Neuron (in vitro differentiated cells): ENCODE results near the gene ICA1.
"Not testable (repeated sequence)": the region's sequence is repeated elsewhere in the genome, so short reads cannot be mapped to it uniquely, and the experiment has no call there.

Experiments
- H2AFZ ChIP-seq: one replicate; pipeline ENCODE4 v1.6.1; 2013; ENCODE audit warnings: low read depth, mild to moderate bottlenecking, inconsistent platforms, low read length, moderate library complexity
- H3K27me3 ChIP-seq: one replicate; pipeline ENCODE4 v1.6.1; 2013; ENCODE audit warnings: low read length; ENCODE audit not compliant: insufficient read depth
- H3K36me3 ChIP-seq: one replicate; pipeline ENCODE4 v1.6.1; 2013; ENCODE audit warnings: low read length; ENCODE audit not compliant: insufficient read depth
- H3K4me1 ChIP-seq: one replicate; pipeline ENCODE4 v1.6.1; 2013; ENCODE audit warnings: low read length; ENCODE audit not compliant: insufficient read depth
- H3K4me3 ChIP-seq: 2 replicates; pipeline ENCODE4 v1.5.1; 2013; ENCODE audit warnings: mild to moderate bottlenecking, low read length, moderate library complexity
- H3K9me3 ChIP-seq: one replicate; pipeline ENCODE4 v1.6.1; 2013; ENCODE audit warnings: low read length

The ICA1 gene

GRCh38 chr7:8261711-8262695, at the start of gene ICA1:
Gene ICA1, minus strand, starts transcription at chr7:8262167. Its CDS starts 26,241 bp downstream, at chr7:8235926.
- H3K9me3 ChIP-seq: peaks cover 8% of the 10 kb centered on the region
- H3K27me3 ChIP-seq: no peaks in the 10 kb centered on the region
- H3K4me1 ChIP-seq: no peaks in the 10 kb centered on the region
- H2AFZ ChIP-seq: peak within 1 kb of the TSS; percentile 98
- H3K4me3 ChIP-seq: peak within 1 kb of the TSS; percentile 65
- H3K36me3 ChIP-seq: no peaks in the 10 kb centered on the region

GRCh38 chr7:8310876-8311275, 48.9 kb upstream of the ICA1 start:
- no peaks in the 10 kb centered on the region for H3K36me3 ChIP-seq
- H3K9me3 ChIP-seq: peaks cover 6% of the 10 kb centered on the region
- H2AFZ ChIP-seq: no peak overlapping the region

GRCh38 chr7:8305625-8306388, 43.8 kb upstream of the ICA1 start:
- H3K4me1 ChIP-seq: no peaks in the 10 kb centered on the region
- H3K27me3 ChIP-seq: no peaks in the 10 kb centered on the region
- H3K9me3 ChIP-seq: no peaks in the 10 kb centered on the region
- no peak overlapping the region for H3K4me3 ChIP-seq
- no peaks in the 10 kb centered on the region for H3K36me3 ChIP-seq
- H2AFZ ChIP-seq: no peak overlapping the region

More at GRCh38 chr7:8310876-8311275, 48.9 kb upstream of the ICA1 start:
- Histone ChIP-seq H3K27me3 (no peaks in the 10 kb centered on the region), H3K4me1 (no peaks in the 10 kb centered on the region), H3K4me3 (no peak overlapping the region)

- no peaks in the 10 kb centered on the region for H3K27me3 ChIP-seq
- H3K4me3 ChIP-seq: no peak overlapping the region
- H3K4me1 ChIP-seq: no peaks in the 10 kb centered on the region
- no peaks in the 10 kb centered on the region for H3K36me3 ChIP-seq
- H2AFZ ChIP-seq: no peak overlapping the region
- H3K9me3 ChIP-seq: no peaks in the 10 kb centered on the region
These were observed 43.1 kb upstream of the ICA1 start for GRCh38 chr7:8305104-8305503.

GRCh38 chr7:8303904-8304528, 42.0 kb upstream of the ICA1 start:
- H3K9me3 ChIP-seq: no peaks in the 10 kb centered on the region
- H2AFZ ChIP-seq: no peak overlapping the region
- no peaks in the 10 kb centered on the region for H3K36me3 ChIP-seq
- H3K4me3 ChIP-seq: no peak overlapping the region
- no peaks in the 10 kb centered on the region for H3K27me3 ChIP-seq
- no peaks in the 10 kb centered on the region for H3K4me1 ChIP-seq

- H3K9me3 ChIP-seq, H3K36me3 ChIP-seq, H3K4me1 ChIP-seq, H3K4me3 ChIP-seq, H3K27me3 ChIP-seq: not testable (repeated sequence)
- peak overlapping the region; percentile 43 for H2AFZ ChIP-seq
These were observed 35.1 kb upstream of the ICA1 start for GRCh38 chr7:8297023-8297422.

GRCh38 chr7:8296362-8296659, 34.3 kb upstream of the ICA1 start:
- Histone ChIP-seq H3K9me3 (no peaks in the 10 kb centered on the region), H3K36me3 (no peaks in the 10 kb centered on the region), H2AFZ (peak overlapping the region; percentile 43), H3K27me3 (no peaks in the 10 kb centered on the region), H3K4me1 (no peaks in the 10 kb centered on the region), H3K4me3 (no peak overlapping the region)

GRCh38 chr7:8295638-8296361, 33.8 kb upstream of the ICA1 start:
- Histone ChIP-seq H2AFZ (peak overlapping the region; percentile 43), H3K27me3 (no peaks in the 10 kb centered on the region), H3K9me3 (no peaks in the 10 kb centered on the region), H3K4me3 (no peak overlapping the region), H3K36me3 (no peaks in the 10 kb centered on the region), H3K4me1 (no peaks in the 10 kb centered on the region)

- no peaks in the 10 kb centered on the region for H3K4me1 ChIP-seq
These were observed 29.6 kb upstream of the ICA1 start for GRCh38 chr7:8291397-8292141.

GRCh38 chr7:8290645-8291308, 28.8 kb upstream of the ICA1 start:
- Histone ChIP-seq H3K36me3 (no peaks in the 10 kb centered on the region), H3K9me3 (no peaks in the 10 kb centered on the region), H3K4me3 (no peak overlapping the region), H2AFZ (no peak overlapping the region), H3K27me3 (no peaks in the 10 kb centered on the region), H3K4me1 (no peaks in the 10 kb centered on the region)

More at GRCh38 chr7:8291397-8292141, 29.6 kb upstream of the ICA1 start:
- Histone ChIP-seq H3K27me3 (no peaks in the 10 kb centered on the region), H3K36me3 (no peaks in the 10 kb centered on the region), H2AFZ (no peak overlapping the region), H3K9me3 (no peaks in the 10 kb centered on the region), H3K4me3 (no peak overlapping the region)

GRCh38 chr7:8286118-8286517, 24.2 kb upstream of the ICA1 start:
- Histone ChIP-seq H3K9me3 (no peaks in the 10 kb centered on the region), H3K4me1 (no peaks in the 10 kb centered on the region), H3K27me3 (no peaks in the 10 kb centered on the region), H3K4me3 (no peak overlapping the region), H3K36me3 (no peaks in the 10 kb centered on the region), H2AFZ (no peak overlapping the region)

GRCh38 chr7:8285155-8285554, 23.2 kb upstream of the ICA1 start:
- Histone ChIP-seq H3K4me1 (no peaks in the 10 kb centered on the region), H3K4me3 (no peak overlapping the region), H3K27me3 (no peaks in the 10 kb centered on the region), H3K36me3 (no peaks in the 10 kb centered on the region), H2AFZ (no peak overlapping the region), H3K9me3 (no peaks in the 10 kb centered on the region)
